Measurements from ENCODE around the gene HSPG2.
"Not testable (repeated sequence)": the region's sequence is repeated elsewhere in the genome, so short reads cannot be mapped to it uniquely, and the experiment has no call there.

DNA sequence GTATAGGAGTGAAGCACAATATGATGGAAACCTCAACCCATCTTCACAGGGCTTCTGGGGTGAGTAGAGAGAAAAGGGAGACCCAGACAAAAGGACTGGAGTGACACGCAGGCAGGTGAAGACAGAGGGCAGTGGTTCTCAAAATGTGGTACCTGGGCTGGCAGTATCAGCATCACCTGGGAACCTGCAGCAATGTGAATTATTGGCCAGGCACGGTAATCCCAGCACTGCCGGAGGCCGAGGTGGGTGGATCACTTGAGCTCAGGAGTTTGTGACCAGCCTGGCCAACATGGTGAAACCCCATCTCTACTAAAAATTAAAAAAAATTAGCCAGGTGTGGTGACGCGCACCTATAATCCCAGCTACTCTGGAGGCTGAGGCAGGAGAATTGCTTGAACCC, 45.0 kb upstream of the HSPG2 start:
- TF ChIP-seq, protein P1, sequence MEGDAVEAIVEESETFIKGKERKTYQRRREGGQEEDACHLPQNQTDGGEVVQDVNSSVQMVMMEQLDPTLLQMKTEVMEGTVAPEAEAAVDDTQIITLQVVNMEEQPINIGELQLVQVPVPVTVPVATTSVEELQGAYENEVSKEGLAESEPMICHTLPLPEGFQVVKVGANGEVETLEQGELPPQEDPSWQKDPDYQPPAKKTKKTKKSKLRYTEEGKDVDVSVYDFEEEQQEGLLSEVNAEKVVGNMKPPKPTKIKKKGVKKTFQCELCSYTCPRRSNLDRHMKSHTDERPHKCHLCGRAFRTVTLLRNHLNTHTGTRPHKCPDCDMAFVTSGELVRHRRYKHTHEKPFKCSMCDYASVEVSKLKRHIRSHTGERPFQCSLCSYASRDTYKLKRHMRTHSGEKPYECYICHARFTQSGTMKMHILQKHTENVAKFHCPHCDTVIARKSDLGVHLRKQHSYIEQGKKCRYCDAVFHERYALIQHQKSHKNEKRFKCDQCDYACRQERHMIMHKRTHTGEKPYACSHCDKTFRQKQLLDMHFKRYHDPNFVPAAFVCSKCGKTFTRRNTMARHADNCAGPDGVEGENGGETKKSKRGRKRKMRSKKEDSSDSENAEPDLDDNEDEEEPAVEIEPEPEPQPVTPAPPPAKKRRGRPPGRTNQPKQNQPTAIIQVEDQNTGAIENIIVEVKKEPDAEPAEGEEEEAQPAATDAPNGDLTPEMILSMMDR (IDR thresholded peaks at IDR 0.05; ENCODE audit: insufficient read depth, low read length, poor library complexity, severe bottlenecking), result not testable (repeated sequence)
- not testable (repeated sequence) for TF ChIP-seq EZH2phosphoT487 (conservative IDR thresholded peaks at IDR 0.05; ENCODE audit: low read length)

All from SU-DHL-6 (cell line).